Memory B cell (primary cell): ENCODE measurements around the gene STX5.
"Not testable (repeated sequence)": the region's sequence is repeated elsewhere in the genome, so short reads cannot be mapped to it uniquely, and the experiment has no call there.

Experiments used
- ATAC-seq: fragments of 150-1000 bp; cut with Tn5 transposase; 2 replicates; pipeline ENCODE4 v1.10.0; 2021; ENCODE audit warnings: low read depth, mild to moderate bottlenecking, moderate library complexity
- DNase-seq, 2 donors: peaks; one replicate each; pipeline ENCODE4 v3.0.0; 2022; ENCODE audit warnings: low spot score in 2 of 2
- H3K27ac Mint-ChIP-seq: one replicate; pipeline ENCODE4 v1.8.0; 2022; ENCODE audit warnings: mild to moderate bottlenecking, moderate library complexity, mixed read lengths
- H3K27me3 Mint-ChIP-seq: one replicate; pipeline ENCODE4 v1.8.0; 2022; ENCODE audit warnings: mixed read lengths
- H3K36me3 Mint-ChIP-seq: one replicate; pipeline ENCODE4 v1.8.0; 2022; ENCODE audit warnings: mild to moderate bottlenecking, mixed read lengths
- H3K4me1 Mint-ChIP-seq: one replicate; pipeline ENCODE4 v1.8.0; 2022; ENCODE audit warnings: mixed read lengths
- H3K4me3 Mint-ChIP-seq: one replicate; pipeline ENCODE4 v1.8.0; 2022; ENCODE audit warnings: mild to moderate bottlenecking, moderate library complexity, mixed read lengths
- H3K9me3 Mint-ChIP-seq: one replicate; pipeline ENCODE4 v1.8.0; 2022; ENCODE audit warnings: mixed read lengths

The STX5 gene

DNA sequence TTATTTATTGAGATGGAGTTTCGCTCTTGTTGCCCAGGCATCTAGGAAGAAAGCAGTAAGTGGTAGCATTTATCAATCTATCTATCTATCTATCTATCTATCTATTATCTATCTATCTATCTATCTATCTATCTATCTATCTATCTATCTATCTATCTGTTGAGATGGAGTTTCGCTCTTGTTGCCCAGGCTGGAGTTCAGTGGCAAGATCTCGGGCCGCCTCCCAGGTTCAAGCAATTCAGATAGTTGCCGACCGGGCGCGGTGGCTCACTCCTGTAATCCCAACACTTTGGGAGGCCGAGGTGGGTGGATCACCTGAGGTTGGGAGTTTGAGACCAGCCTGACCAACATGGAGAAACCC lies 71.0 kb downstream of the STX5 start:
- not testable (repeated sequence) for DNase-seq, H3K9me3 Mint-ChIP-seq, H3K36me3 Mint-ChIP-seq, ATAC-seq, H3K27me3 Mint-ChIP-seq
- H3K27ac Mint-ChIP-seq, result peak overlapping the region; percentile 90
- peaks cover 11% of the 10 kb centered on the region for H3K4me1 Mint-ChIP-seq
- H3K4me3 Mint-ChIP-seq, result peak overlapping the region; percentile 96

DNA sequence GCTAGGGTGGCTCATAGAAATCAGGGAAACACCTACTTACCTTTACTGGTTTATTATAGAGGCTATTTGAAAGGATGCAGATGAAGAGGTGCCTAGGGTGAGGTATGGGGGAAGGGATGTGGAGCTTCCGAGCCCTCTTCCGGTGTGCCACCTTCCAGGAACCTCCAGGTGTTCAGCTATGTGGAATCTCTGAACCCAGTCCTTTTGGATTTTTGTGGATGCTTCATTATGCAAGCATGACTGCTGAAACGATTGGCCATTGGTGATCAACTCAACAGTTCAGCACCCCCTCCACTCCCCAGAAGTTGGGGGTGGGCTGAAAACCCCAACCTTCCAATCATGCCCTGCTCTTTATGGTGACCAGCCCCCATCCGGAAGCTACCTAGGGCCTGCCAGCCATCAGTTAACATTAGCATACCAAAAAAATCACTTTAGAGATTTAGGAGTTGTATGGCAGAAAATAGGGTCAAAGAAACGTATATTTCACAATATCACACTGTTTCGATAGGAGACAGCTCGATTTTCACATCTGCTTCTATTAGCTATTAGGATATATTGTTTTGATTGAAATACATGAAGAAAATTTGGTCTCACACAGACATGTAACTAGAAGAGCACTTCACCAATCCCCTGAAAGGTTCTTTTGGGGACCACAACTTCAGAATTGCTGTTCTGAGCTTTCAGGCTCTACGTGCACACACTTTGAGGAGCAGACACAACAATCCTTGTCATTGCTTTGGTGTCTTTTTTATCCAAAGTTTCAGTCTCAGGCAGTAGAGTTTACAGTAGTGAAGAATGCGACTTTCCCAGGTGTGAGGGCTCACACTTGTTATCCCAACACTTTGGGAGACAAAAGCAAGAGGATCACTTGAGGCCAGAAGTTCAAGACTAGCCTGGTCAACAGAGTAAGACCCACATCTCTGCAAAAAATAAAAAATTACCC lies 73.7 kb downstream of the STX5 start:
- Mint-ChIP-seq H3K27ac (no peak overlapping the region), H3K9me3 (no peaks in the 10 kb centered on the region), H3K4me1 (peaks cover 13% of the 10 kb centered on the region), H3K27me3 (no peaks in the 10 kb centered on the region), H3K36me3 (peaks cover 3% of the 10 kb centered on the region), H3K4me3 (no peak overlapping the region)
- ATAC-seq, result no peak
- no peak for DNase-seq
